DOHH2 (cell line): Measurements from ENCODE around the gene SIDT2.

Experiments
- H3F3A ChIP-seq: fragments of 200-600 bp; sonication (generic), shearing (Covaris generic); 2 replicates; pipeline ENCODE4 v1.6.0; 2016; ENCODE audit warnings: antibody characterized with exemption, mild to moderate bottlenecking; ENCODE audit not compliant: control insufficient read depth, insufficient read depth
- H3K27ac ChIP-seq: fragments of 200-600 bp; sonication (generic); 2 replicates; pipeline ENCODE4 v1.5.1; 2014; ENCODE audit warnings: low read depth, mild to moderate bottlenecking, low read length, moderate library complexity
- H3K27me3 ChIP-seq: fragments of 200-600 bp; sonication (generic); 2 replicates; pipeline ENCODE4 v1.6.1; 2014; ENCODE audit warnings: mild to moderate bottlenecking, low read length, mixed read lengths; ENCODE audit not compliant: control insufficient read depth
- H3K36me3 ChIP-seq: fragments of 200-600 bp; sonication (generic); 2 replicates; pipeline ENCODE4 v1.6.1; 2014; ENCODE audit warnings: mild to moderate bottlenecking, low read length, moderate library complexity, mixed read lengths; ENCODE audit not compliant: control insufficient read depth
- H3K4me1 ChIP-seq: fragments of 200-600 bp; sonication (generic); 2 replicates; pipeline ENCODE4 v1.6.1; 2014; ENCODE audit warnings: mild to moderate bottlenecking, low read length, mixed read lengths; ENCODE audit not compliant: control insufficient read depth
- H3K4me2 ChIP-seq: fragments of 200-600 bp; sonication (generic); 2 replicates; pipeline ENCODE4 v1.6.0; 2014; ENCODE audit warnings: mild to moderate bottlenecking, low read length, moderate library complexity
- H3K4me3 ChIP-seq: fragments of 200-600 bp; sonication (generic); 2 replicates; pipeline ENCODE4 v1.5.1; 2014; ENCODE audit warnings: mild to moderate bottlenecking, low read length, mixed read lengths
- H3K79me2 ChIP-seq: fragments of 200-600 bp; sonication (generic); 2 replicates; pipeline ENCODE4 v1.6.1; 2014; ENCODE audit warnings: mild to moderate bottlenecking, low read length, mixed read lengths; ENCODE audit not compliant: control insufficient read depth
- H3K9me2 ChIP-seq: fragments of 200-600 bp; sonication (generic); replicated peaks from 2 replicates; pipeline ENCODE4 v1.6.1; 2014; ENCODE audit warnings: mild to moderate bottlenecking, low read length, mixed read lengths; ENCODE audit not compliant: control insufficient read depth
- H3K9me3 ChIP-seq: fragments of 200-600 bp; sonication (generic); 2 replicates; pipeline ENCODE4 v1.6.1; 2014; ENCODE audit warnings: antibody characterized with exemption, low read length, mixed read lengths; ENCODE audit not compliant: control insufficient read depth, insufficient read depth
- H4K20me1 ChIP-seq: fragments of 200-600 bp; sonication (generic); 2 replicates; pipeline ENCODE4 v1.6.0; 2014; ENCODE audit warnings: low read depth, mild to moderate bottlenecking, antibody characterized with exemption, low read length, moderate library complexity; ENCODE audit not compliant: control insufficient read depth, insufficient read depth
- CTCF ChIP-seq: fragments of 200-600 bp; sonication (generic); IDR thresholded peaks from one replicate; pipeline ENCODE4 v1.5.1; 2014; ENCODE audit warnings: antibody characterized with exemption, mild to moderate bottlenecking, low read depth, low read length; ENCODE audit not compliant: poor library complexity, severe bottlenecking
- EZH2phosphoT487 ChIP-seq: fragments of 200-600 bp; sonication (generic); IDR thresholded peaks from 2 replicates; pipeline ENCODE4 v1.6.1; 2017; ENCODE audit warnings: borderline replicate concordance, mild to moderate bottlenecking, antibody characterized with exemption, low read length, moderate library complexity, mixed read lengths

The SIDT2 gene

GRCh38 chr11:117183724-117184349 lies 5.3 kb downstream of the SIDT2 start:
- Histone ChIP-seq H3K9me3 (no peaks in the 10 kb centered on the region), H3F3A (peaks cover 4% of the 10 kb centered on the region; the same call in 1 of the 2 replicates), H3K36me3 (peaks cover 8% of the 10 kb centered on the region; the same call in 1 of the 2 replicates), H3K4me1 (peaks cover 42% of the 10 kb centered on the region), H3K27ac (no peak overlapping the region), H3K4me2 (no peak overlapping the region), H3K4me3 (no peak overlapping the region), H3K27me3 (no peaks in the 10 kb centered on the region), H3K79me2 (peaks cover 3% of the 10 kb centered on the region; the same call in 1 of the 2 replicates), H3K9me2 (no peaks in the 10 kb centered on the region), H4K20me1 (no peaks in the 10 kb centered on the region)
- TF ChIP-seq EZH2phosphoT487 (no peak), CTCF (no peak)

GRCh38 chr11:117185736-117186430 lies 7.3 kb downstream of the SIDT2 start:
- TF ChIP-seq CTCF, result no peak
- TF ChIP-seq EZH2phosphoT487, result no peak
- Histone ChIP-seq H3K79me2 (no peaks in the 10 kb centered on the region), H3K27me3 (no peaks in the 10 kb centered on the region), H3F3A (no peaks in the 10 kb centered on the region), H3K27ac (no peak overlapping the region), H3K36me3 (peaks cover 13% of the 10 kb centered on the region), H3K4me1 (peaks cover 40% of the 10 kb centered on the region), H3K4me3 (no peak overlapping the region), H3K4me2 (peak overlapping the region; percentile 33), H4K20me1 (no peaks in the 10 kb centered on the region), H3K9me3 (no peaks in the 10 kb centered on the region), H3K9me2 (no peaks in the 10 kb centered on the region)

- Histone ChIP-seq H3K4me3 (no peak overlapping the region), H3K4me1 (peaks cover 35% of the 10 kb centered on the region), H3F3A (no peaks in the 10 kb centered on the region), H3K79me2 (no peaks in the 10 kb centered on the region), H3K4me2 (peak overlapping the region; percentile 33; the same call in 1 of the 2 replicates), H3K36me3 (peaks cover 13% of the 10 kb centered on the region), H3K9me3 (no peaks in the 10 kb centered on the region), H3K27ac (no peak overlapping the region), H3K9me2 (no peaks in the 10 kb centered on the region), H4K20me1 (no peaks in the 10 kb centered on the region), H3K27me3 (no peaks in the 10 kb centered on the region)
- no peak for TF ChIP-seq CTCF
These were observed 7.9 kb downstream of the SIDT2 start for GRCh38 chr11:117186431-117186761.
